NCI-H2227 (cell line): ENCODE results near the gene GALT.

Experiments
- DNase-seq: peaks from one replicate; lab custom pipeline; 2025; ENCODE audit not compliant: unreplicated experiment; lab: John Stamatoyannopoulos, UW

GALT gene

DNA sequence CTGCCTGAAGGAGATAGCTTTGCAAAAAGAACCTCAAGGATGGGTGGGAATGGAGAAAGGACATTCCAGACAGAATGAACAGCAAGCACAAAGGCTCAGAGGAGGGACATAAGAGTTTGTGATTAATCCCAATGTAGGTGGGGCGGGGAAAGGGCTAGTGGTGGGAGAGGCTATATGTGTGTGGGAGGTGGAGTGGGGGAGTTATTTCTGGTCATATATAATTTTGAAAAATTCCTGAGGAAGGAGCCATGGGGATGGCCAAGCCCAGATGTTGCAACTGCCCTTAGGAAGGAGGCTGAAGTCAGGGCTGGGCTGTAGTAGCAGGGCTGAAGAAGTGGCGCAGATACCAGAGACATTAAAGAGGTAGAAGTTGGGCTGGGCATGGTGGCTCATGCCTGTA, 29.4 kb downstream of the GALT start:
- no peak for DNase-seq

DNA sequence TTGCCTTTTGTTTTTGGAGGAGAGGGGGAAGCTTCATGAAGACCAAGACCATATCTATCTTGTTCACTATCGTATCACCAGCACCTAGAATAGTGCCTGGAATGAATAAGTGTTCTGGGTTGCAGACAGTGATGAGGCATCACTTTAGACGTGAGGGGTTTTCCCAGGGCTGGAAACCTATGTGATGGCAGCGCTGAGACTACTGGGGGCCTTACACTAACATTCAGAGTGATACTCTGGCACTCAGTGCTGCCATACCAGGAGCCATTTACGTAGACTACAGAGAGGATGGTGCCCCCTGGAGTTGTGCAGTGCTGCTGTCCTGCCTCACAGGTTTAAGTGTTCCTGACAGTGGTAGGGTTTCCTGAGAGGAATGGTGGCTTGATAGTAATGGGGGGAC, 37.7 kb downstream of the GALT start:
- no peak for DNase-seq

GRCh38 chr9:34684816-34685215, 38.3 kb downstream of the GALT start:
- no peak for DNase-seq

DNA sequence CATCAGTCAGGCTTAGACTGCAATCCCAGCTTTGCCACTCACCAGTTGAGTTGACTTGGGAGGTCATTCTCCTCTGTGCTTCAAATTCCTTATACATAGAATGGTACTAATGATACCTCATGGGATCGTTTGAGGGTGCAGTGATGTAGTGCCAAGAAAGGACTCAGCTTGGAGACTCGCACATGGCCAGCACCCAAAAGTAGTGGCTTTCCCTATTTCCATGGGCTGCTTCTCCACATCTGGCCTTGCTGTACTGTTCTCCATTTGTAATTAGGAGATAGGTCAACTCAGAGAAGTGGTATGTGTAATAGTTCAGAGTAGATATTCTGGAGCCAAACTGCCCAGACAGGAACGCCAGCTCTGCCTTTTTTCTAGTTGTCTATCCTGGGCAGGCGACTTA, 39.1 kb downstream of the GALT start:
- no peak for DNase-seq

GRCh38 chr9:34686231-34686630, 39.8 kb downstream of the GALT start:
- DNase-seq = no peak

DNA sequence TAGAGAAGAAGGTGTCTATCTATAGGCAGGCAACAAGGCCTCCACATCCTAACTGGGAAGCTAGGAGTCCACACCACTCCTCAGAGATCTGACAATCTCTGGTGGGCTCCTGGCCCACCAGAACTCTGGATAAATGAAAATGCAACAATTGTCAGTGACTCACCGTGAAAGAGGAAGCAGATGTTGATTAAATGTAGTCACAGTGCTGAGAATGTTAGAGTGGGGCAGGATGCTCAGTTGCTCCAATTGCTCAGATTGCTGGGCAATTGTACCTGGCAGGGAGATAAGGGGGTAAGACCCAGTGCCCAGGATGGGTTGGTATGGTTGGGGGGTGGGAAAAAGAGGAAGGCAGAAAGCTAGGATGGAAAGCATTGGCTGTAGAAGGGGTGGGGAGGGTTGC, 40.3 kb downstream of the GALT start:
- DNase-seq = no peak

- no peak for DNase-seq
These were observed 41.0 kb downstream of the GALT start for GRCh38 chr9:34687276-34688030.

- DNase-seq = no peak
These were observed 42.0 kb downstream of the GALT start for GRCh38 chr9:34688329-34689115.

DNA sequence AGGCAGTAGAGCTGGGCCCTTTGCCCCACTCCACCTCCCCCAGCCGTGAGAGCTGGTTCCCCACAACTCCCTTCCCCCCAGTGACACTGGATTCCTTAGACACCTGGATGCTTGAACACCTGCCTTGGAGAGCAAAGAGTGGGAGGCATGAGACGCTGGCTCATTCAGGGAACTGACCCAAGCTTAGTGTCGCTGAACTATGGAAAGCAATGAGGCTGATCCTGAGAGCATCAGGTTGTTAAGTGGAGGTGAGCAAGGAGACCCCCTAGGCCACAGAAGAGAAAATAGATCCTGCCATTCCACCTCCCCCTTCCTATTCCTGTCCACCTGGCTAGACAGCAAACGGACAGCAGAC, 42.6 kb downstream of the GALT start:
- no peak for DNase-seq

- no peak for DNase-seq
These were observed 43.0 kb downstream of the GALT start for GRCh38 chr9:34689512-34689911.

- no peak for DNase-seq
These were observed 44.8 kb downstream of the GALT start, which contains the start of gene CCL19 for GRCh38 chr9:34690983-34691935. TSS of gene CCL19 (minus strand) at chr9:34691276. CDS start at chr9:34691139, 137 bp downstream.

DNA sequence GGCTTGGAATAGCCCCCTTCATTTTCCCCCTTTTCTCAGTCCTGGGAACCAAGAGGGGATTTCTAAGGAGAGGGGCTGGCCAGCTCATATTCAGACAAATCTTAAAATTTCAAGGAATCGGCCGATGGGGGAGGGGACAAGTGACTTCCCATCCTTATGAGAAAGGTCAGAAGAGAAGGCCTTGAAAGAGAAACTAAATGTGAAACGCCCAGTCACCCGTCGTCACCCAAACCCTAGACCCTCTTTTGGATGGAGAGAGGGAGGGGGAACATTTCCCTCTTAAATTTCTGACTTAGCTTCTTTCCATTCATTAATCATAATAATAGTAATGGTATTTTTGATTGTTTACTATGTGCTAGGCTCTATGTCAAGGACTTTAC, 45.5 kb downstream of the GALT start:
- DNase-seq = no peak

- DNase-seq = no peak
These were observed 47.1 kb downstream of the GALT start for GRCh38 chr9:34693560-34693959.

DNA sequence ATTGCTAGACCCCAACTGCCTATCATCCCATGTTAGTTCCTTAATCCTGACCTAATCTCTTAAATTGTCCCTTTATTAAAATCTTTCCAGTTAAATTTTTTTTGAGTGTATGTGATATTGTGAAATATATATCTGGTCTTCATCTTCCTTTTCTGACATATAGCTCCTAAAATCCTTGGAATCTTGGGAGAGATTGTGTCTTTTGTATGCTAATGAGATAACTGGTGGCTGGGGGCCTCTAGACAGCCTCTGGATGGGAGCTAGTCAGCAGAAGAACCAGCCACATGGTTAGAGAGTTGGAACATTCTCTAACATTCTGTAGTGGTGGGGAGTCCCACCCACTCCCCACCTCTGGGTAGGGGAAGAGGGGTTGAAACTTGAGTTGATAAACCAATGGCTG, 48.3 kb downstream of the GALT start:
- no peak for DNase-seq
